WTC11 (cell line): ENCODE results near the gene TCF7L1. TPM values are rescaled to one million over a fixed set of nuclear protein-coding genes. Genes with fewer than 3 reads are reported as not detected.

Experiments used
- ATAC-seq: fragments of 200-7000 bp; cut with Tn5 transposase; 2 replicates; pipeline ENCODE4 v1.10.0; 2021; ENCODE audit warnings: mild to moderate bottlenecking, moderate library complexity
- CTCF ChIA-PET: fragments of 300-600 bp; sonication (Branson Sonifier 250); formaldehyde crosslinking; loops from one replicate; lab custom pipeline; 2021; ENCODE audit warnings: antibody characterized with exemption; lab: Charles Lee
- POLR2A ChIA-PET: fragments of 350-600 bp; sonication (Branson Sonifier 250); formaldehyde crosslinking; loops from one replicate; lab custom pipeline; 2021; ENCODE audit warnings: antibody characterized with exemption; lab: Charles Lee
- DNase-seq: peaks from one replicate; pipeline ENCODE4 v3.0.0; 2021; ENCODE audit warnings: low spot score
- H3K27ac Mint-ChIP-seq: 2 replicates; pipeline ENCODE4 v1.8.0; 2021; ENCODE audit warnings: mixed read lengths
- H3K27me3 Mint-ChIP-seq: 2 replicates; pipeline ENCODE4 v1.8.0; 2021; ENCODE audit warnings: low read depth, mild to moderate bottlenecking, moderate library complexity, mixed read lengths
- H3K36me3 Mint-ChIP-seq: 2 replicates; pipeline ENCODE4 v1.8.0; 2021; ENCODE audit warnings: mixed read lengths
- H3K4me1 Mint-ChIP-seq: 2 replicates; pipeline ENCODE4 v1.8.0; 2022; ENCODE audit warnings: mixed read lengths
- H3K4me3 Mint-ChIP-seq: 2 replicates; pipeline ENCODE4 v1.8.0; 2021; ENCODE audit warnings: mild to moderate bottlenecking, moderate library complexity, mixed read lengths
- H3K9me3 Mint-ChIP-seq: 2 replicates; pipeline ENCODE4 v1.8.0; 2021; ENCODE audit warnings: mixed read lengths
- IRF2 ChIP-seq: sonication (generic); formaldehyde crosslinking; IDR thresholded peaks from 2 replicates; pipeline ENCODE4 v1.8.0; 2022; ENCODE audit warnings: low read depth, missing genetic modification reagents, borderline replicate concordance
- JUN ChIP-seq: sonication (generic); formaldehyde crosslinking; IDR thresholded peaks from 2 replicates; pipeline ENCODE4 v1.8.0; 2023; ENCODE audit warnings: mild to moderate bottlenecking, missing genetic modification reagents
- MXD4 ChIP-seq: fragments of 250-450 bp; sonication (Bioruptor Pico); IDR thresholded peaks from 2 replicates; pipeline ENCODE4 v1.8.0; 2021; ENCODE audit warnings: mild to moderate bottlenecking, moderate library complexity, borderline replicate concordance
- NFATC4 ChIP-seq: fragments of 250-450 bp; sonication (Bioruptor Pico); IDR thresholded peaks from 2 replicates; pipeline ENCODE4 v1.9.0; 2021; ENCODE audit warnings: mild to moderate bottlenecking
- PRRX2 ChIP-seq: fragments of 250-450 bp; sonication (Bioruptor Pico); IDR thresholded peaks from 2 replicates; pipeline ENCODE4 v1.8.0; 2021; ENCODE audit warnings: mild to moderate bottlenecking
- RORB ChIP-seq: fragments of 250-450 bp; sonication (Bioruptor Pico); IDR thresholded peaks from 2 replicates; pipeline ENCODE4 v1.9.0; 2021; ENCODE audit warnings: mild to moderate bottlenecking
- TCF7 ChIP-seq: sonication (generic); formaldehyde crosslinking; IDR thresholded peaks from 2 replicates; pipeline ENCODE4 v1.8.0; 2022; ENCODE audit warnings: mild to moderate bottlenecking, low read depth, missing genetic modification reagents, moderate library complexity
- TEAD1 ChIP-seq: sonication (generic); formaldehyde crosslinking; IDR thresholded peaks from 2 replicates; pipeline ENCODE4 v1.8.0; 2022; ENCODE audit warnings: mild to moderate bottlenecking, missing genetic modification reagents
- ZBTB21 ChIP-seq: sonication (generic); formaldehyde crosslinking; IDR thresholded peaks from 2 replicates; pipeline ENCODE4 v1.8.1; 2023; ENCODE audit warnings: mild to moderate bottlenecking, missing genetic modification reagents, borderline replicate concordance
- ZNF121 ChIP-seq: sonication (generic); formaldehyde crosslinking; IDR thresholded peaks from 2 replicates; pipeline ENCODE4 v1.8.0; 2023; ENCODE audit warnings: missing genetic modification reagents
- ZNF263 ChIP-seq: sonication (generic); formaldehyde crosslinking; IDR thresholded peaks from 2 replicates; pipeline ENCODE4 v1.8.1; 2022; ENCODE audit warnings: low read depth, mild to moderate bottlenecking, moderate library complexity, missing genetic modification reagents
- ZNF317 ChIP-seq: sonication (generic); formaldehyde crosslinking; IDR thresholded peaks from 2 replicates; pipeline ENCODE4 v1.8.1; 2023; ENCODE audit warnings: low read depth, mild to moderate bottlenecking, moderate library complexity, missing genetic modification reagents, borderline replicate concordance
- ZNF423 ChIP-seq: fragments of 250-450 bp; sonication (Bioruptor Pico); IDR thresholded peaks from 2 replicates; pipeline ENCODE4 v2.1.2; 2022; ENCODE audit warnings: mild to moderate bottlenecking, moderate library complexity
- ZNF671 ChIP-seq: fragments of 250-450 bp; sonication (Bioruptor Pico); IDR thresholded peaks from 2 replicates; pipeline ENCODE4 v1.8.0; 2021; ENCODE audit warnings: mild to moderate bottlenecking
- total RNA-seq: library from RNA; stranded (reverse); gene quantifications from 3 replicates; pipeline ENCODE4 v1.2.3, GENCODE V29; 2021
- TF ChIP-seq, protein P1 (sequence below): sonication (generic); formaldehyde crosslinking; IDR thresholded peaks from 2 replicates; pipeline ENCODE4 v1.8.1; 2022; ENCODE audit warnings: low read depth, missing genetic modification reagents, borderline replicate concordance
- TF ChIP-seq, protein P2 (sequence below): sonication (generic); formaldehyde crosslinking; IDR thresholded peaks from 2 replicates; pipeline ENCODE4 v1.8.0; 2022; ENCODE audit warnings: mild to moderate bottlenecking, missing genetic modification reagents
- TF ChIP-seq, protein P3 (sequence below): sonication (generic); formaldehyde crosslinking; IDR thresholded peaks from 2 replicates; pipeline ENCODE4 v1.8.1; 2023; ENCODE audit warnings: mild to moderate bottlenecking, missing genetic modification reagents
- TF ChIP-seq, protein P4 (sequence below): sonication (generic); formaldehyde crosslinking; IDR thresholded peaks from 2 replicates; pipeline ENCODE4 v1.8.1; 2023; ENCODE audit warnings: mild to moderate bottlenecking, missing genetic modification reagents, borderline replicate concordance

TCF7L1 gene
- total RNA-seq, 1 experiment from 2014 or later = 104 TPM

DNA sequence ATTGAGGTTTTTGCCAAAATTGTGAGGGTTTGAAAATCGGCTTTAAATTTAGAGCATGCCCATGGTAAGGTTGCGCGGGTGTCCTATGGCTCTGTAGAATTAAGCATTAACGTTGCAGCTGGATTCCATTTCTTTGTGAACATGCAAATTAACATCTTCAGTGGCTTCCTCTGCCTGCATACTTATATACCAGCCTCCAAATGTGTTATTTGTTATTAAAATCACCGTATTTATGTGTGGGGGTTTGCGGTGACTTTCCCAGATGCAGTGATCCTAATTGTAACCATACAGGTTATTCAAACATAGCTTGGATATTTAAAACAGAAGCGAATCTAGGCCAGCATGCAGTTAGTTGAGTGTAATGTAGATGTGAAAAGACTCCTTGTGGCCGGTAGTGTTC is 114.4 kb downstream of the TCF7L1 start:
- POLR2A ChIA-PET = interaction anchor here (0.6 to 0.9 kb wide), 2 partner anchors 9 to 58 kb away, joined by 3 read pairs; no protein-coding TSS in a partner anchor
- TF ChIP-seq RORB (CRISPR knock-in tag) (no peak), ZNF671 (no peak), TEAD1 (CRISPR knock-in tag) (0 out of 2 replicates have a peak, but pooled peaks have one; percentile 27), ZNF317 (CRISPR knock-in tag) (no peak), TCF7 (CRISPR knock-in tag) (no peak)
- TF ChIP-seq, protein P1, sequence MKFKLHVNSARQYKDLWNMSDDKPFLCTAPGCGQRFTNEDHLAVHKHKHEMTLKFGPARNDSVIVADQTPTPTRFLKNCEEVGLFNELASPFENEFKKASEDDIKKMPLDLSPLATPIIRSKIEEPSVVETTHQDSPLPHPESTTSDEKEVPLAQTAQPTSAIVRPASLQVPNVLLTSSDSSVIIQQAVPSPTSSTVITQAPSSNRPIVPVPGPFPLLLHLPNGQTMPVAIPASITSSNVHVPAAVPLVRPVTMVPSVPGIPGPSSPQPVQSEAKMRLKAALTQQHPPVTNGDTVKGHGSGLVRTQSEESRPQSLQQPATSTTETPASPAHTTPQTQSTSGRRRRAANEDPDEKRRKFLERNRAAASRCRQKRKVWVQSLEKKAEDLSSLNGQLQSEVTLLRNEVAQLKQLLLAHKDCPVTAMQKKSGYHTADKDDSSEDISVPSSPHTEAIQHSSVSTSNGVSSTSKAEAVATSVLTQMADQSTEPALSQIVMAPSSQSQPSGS (CRISPR knock-in tag) = no peak
- TF ChIP-seq, all 79 proteins: peak for 1
- DNase-seq (no peak), ATAC-seq (peak; percentile 21)
- Mint-ChIP-seq H3K4me3 (peak overlapping the region; percentile 50), H3K4me1 (peaks cover 96% of the 10 kb centered on the region), H3K27ac (peak overlapping the region; percentile 97), H3K27me3 (no peaks in the 10 kb centered on the region), H3K9me3 (no peaks in the 10 kb centered on the region), H3K36me3 (peaks cover 6% of the 10 kb centered on the region; the same call in 1 of the 2 replicates)
- CTCF ChIA-PET = interaction anchor here (0.6 to 4.3 kb wide), 13 partner anchors 8 to 181 kb away, joined by 3 to 21 read pairs (median 4); partner anchors contain the start of gene TCF7L1

DNA sequence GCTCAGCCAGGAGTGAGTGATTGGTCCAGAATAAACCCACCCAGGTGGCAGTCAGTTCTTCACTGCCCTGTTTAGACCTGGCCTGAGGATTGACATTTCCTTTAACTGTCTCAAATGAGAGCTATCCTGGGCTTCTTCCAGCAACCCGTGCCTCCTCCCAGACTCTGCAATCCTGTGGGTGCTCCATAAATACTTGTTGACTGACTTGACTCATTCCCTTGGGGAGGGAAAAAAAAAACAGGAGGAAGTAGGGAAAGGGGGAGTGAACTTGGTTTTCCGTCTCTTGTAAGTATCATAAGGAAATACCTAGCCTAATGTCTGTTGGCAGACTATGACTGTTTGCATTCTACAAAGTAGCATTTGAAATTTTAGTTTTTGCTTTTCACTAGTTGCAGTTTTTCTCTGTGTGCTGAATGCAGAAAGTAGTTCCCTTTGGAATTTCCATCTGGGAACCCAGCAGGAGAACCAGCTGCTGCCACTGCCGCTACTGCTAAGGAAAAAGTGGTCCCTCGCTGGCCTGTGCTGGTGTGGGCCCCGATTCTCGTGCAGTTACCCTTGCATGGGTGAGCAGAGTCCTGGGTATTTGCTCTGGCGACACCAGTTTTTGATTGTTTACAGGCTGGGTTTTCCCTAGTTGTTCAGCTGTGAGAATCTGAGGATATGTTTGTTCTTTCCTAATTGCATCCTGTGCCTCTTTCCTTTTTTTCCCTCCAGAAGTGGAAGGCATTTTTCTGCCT is 115.7 kb downstream of the TCF7L1 start:
- TF ChIP-seq NFATC4 (CRISPR knock-in tag) (no peak), ZNF121 (CRISPR knock-in tag) (no peak), ZNF423 (CRISPR knock-in tag) (no peak), TCF7 (CRISPR knock-in tag) (no peak), ZBTB21 (CRISPR knock-in tag) (no peak), PRRX2 (CRISPR knock-in tag) (no peak)
- TF ChIP-seq, protein P2, sequence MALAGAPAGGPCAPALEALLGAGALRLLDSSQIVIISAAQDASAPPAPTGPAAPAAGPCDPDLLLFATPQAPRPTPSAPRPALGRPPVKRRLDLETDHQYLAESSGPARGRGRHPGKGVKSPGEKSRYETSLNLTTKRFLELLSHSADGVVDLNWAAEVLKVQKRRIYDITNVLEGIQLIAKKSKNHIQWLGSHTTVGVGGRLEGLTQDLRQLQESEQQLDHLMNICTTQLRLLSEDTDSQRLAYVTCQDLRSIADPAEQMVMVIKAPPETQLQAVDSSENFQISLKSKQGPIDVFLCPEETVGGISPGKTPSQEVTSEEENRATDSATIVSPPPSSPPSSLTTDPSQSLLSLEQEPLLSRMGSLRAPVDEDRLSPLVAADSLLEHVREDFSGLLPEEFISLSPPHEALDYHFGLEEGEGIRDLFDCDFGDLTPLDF (CRISPR knock-in tag) = no peak
- TF ChIP-seq, protein P3, sequence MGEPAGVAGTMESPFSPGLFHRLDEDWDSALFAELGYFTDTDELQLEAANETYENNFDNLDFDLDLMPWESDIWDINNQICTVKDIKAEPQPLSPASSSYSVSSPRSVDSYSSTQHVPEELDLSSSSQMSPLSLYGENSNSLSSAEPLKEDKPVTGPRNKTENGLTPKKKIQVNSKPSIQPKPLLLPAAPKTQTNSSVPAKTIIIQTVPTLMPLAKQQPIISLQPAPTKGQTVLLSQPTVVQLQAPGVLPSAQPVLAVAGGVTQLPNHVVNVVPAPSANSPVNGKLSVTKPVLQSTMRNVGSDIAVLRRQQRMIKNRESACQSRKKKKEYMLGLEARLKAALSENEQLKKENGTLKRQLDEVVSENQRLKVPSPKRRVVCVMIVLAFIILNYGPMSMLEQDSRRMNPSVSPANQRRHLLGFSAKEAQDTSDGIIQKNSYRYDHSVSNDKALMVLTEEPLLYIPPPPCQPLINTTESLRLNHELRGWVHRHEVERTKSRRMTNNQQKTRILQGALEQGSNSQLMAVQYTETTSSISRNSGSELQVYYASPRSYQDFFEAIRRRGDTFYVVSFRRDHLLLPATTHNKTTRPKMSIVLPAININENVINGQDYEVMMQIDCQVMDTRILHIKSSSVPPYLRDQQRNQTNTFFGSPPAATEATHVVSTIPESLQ = no peak
- H3K36me3 Mint-ChIP-seq = peaks cover 6% of the 10 kb centered on the region; the same call in 1 of the 2 replicates
- peak overlapping the region; percentile 50 for H3K4me3 Mint-ChIP-seq
- peak; percentile 14 for ATAC-seq
- no peaks in the 10 kb centered on the region for H3K27me3 Mint-ChIP-seq
- POLR2A ChIA-PET = interaction anchor here (0.6 kb wide), 1 partner anchor 58 kb away, joined by 3 read pairs; no protein-coding TSS in a partner anchor
- no peaks in the 10 kb centered on the region for H3K9me3 Mint-ChIP-seq
- peaks cover 96% of the 10 kb centered on the region for H3K4me1 Mint-ChIP-seq
- DNase-seq = no peak
- CTCF ChIA-PET = interaction anchor here (1.0 to 4.3 kb wide), 7 partner anchors 11 to 66 kb away, joined by 3 to 21 read pairs (median 4); no protein-coding TSS in a partner anchor
- H3K27ac Mint-ChIP-seq = peak overlapping the region; percentile 97

DNA sequence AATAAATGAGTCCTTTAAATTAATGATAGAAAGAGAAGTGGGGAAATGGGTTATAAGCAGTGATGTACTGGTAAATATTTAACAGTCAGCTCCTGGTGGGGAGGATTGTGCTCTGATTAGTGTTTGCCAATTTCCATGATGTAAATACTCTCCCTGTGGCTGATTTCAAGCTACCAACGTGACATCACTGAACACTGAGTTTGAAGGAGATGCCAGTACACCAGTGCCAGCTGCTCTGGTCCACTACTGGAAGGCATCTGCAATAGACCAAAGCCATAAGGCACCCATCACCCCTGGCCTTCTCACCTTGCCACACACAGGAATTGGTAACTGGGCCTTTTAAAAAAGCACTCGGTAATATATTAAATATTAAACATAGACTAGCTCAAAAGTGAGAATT is 116.9 kb downstream of the TCF7L1 start:
- no peak for TF ChIP-seq JUN (CRISPR knock-in tag)
- TF ChIP-seq, protein P1 (CRISPR knock-in tag) = no peak
- no peak for TF ChIP-seq IRF2 (CRISPR knock-in tag)
- TF ChIP-seq MXD4 (CRISPR knock-in tag) = no peak
- TF ChIP-seq, protein P4, sequence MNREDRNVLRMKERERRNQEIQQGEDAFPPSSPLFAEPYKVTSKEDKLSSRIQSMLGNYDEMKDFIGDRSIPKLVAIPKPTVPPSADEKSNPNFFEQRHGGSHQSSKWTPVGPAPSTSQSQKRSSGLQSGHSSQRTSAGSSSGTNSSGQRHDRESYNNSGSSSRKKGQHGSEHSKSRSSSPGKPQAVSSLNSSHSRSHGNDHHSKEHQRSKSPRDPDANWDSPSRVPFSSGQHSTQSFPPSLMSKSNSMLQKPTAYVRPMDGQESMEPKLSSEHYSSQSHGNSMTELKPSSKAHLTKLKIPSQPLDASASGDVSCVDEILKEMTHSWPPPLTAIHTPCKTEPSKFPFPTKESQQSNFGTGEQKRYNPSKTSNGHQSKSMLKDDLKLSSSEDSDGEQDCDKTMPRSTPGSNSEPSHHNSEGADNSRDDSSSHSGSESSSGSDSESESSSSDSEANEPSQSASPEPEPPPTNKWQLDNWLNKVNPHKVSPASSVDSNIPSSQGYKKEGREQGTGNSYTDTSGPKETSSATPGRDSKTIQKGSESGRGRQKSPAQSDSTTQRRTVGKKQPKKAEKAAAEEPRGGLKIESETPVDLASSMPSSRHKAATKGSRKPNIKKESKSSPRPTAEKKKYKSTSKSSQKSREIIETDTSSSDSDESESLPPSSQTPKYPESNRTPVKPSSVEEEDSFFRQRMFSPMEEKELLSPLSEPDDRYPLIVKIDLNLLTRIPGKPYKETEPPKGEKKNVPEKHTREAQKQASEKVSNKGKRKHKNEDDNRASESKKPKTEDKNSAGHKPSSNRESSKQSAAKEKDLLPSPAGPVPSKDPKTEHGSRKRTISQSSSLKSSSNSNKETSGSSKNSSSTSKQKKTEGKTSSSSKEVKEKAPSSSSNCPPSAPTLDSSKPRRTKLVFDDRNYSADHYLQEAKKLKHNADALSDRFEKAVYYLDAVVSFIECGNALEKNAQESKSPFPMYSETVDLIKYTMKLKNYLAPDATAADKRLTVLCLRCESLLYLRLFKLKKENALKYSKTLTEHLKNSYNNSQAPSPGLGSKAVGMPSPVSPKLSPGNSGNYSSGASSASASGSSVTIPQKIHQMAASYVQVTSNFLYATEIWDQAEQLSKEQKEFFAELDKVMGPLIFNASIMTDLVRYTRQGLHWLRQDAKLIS = no peak
- no peak for TF ChIP-seq ZNF263 (CRISPR knock-in tag)
- TF ChIP-seq, protein P2 (CRISPR knock-in tag) = no peak
- ATAC-seq (no peak), DNase-seq (no peak)
- CTCF ChIA-PET = interaction anchor here (0.8 to 4.3 kb wide), 3 partner anchors 16 to 70 kb away, joined by 3 to 21 read pairs (median 4); no protein-coding TSS in a partner anchor
- H3K9me3 Mint-ChIP-seq = no peaks in the 10 kb centered on the region
- POLR2A ChIA-PET = no interaction called here
- no peak overlapping the region for H3K4me3 Mint-ChIP-seq
- peak overlapping the region; percentile 41; the same call in 1 of the 2 replicates for H3K27ac Mint-ChIP-seq
- peaks cover 96% of the 10 kb centered on the region for H3K4me1 Mint-ChIP-seq
- H3K36me3 Mint-ChIP-seq = no peaks in the 10 kb centered on the region
- no peaks in the 10 kb centered on the region for H3K27me3 Mint-ChIP-seq
